Mucosa of descending colon (tissue), 3 donors: ENCODE results near the gene ALOX15B. TPM values are rescaled to one million over a fixed set of nuclear protein-coding genes. Genes with fewer than 3 reads are reported as not detected.
A peak's percentile ranks its signal among the peaks of the same experiment; 100 is the strongest.

Source experiments
- ATAC-seq: fragments of 200-7000 bp; cut with Tn5 transposase; one replicate; pipeline ENCODE4 v1.9.1; 2020; ENCODE audit warnings: mild to moderate bottlenecking, moderate library complexity
- DNase-seq, 3 donors: peaks; one replicate each; pipeline ENCODE4 v3.0.0-alpha.2; 2020
- H3K36me3 ChIP-seq: fragments of 200-600 bp; one replicate; pipeline ENCODE4 v1.8.0; 2021; ENCODE audit warnings: low read depth, mild to moderate bottlenecking
- H3K4me1 ChIP-seq: fragments of 200-600 bp; one replicate; pipeline ENCODE4 v1.8.0; 2021; ENCODE audit warnings: low read depth, mild to moderate bottlenecking
- H3K4me3 ChIP-seq: fragments of 200-600 bp; one replicate; pipeline ENCODE4 v1.8.0; 2021; ENCODE audit warnings: mild to moderate bottlenecking
- H3K9me3 ChIP-seq: fragments of 200-600 bp; one replicate; pipeline ENCODE4 v1.8.0; 2021; ENCODE audit warnings: mild to moderate bottlenecking
- CTCF ChIP-seq: fragments of 200-600 bp; IDR thresholded peaks from one replicate; pipeline ENCODE4 v1.8.0; 2022; ENCODE audit warnings: antibody characterized with exemption, mild to moderate bottlenecking
- intact Hi-C, 2 donors: fragments of 100-400 bp; cut with DNase I in 1 of 2; cut with micrococcal nuclease in 1 of 2; formaldehyde crosslinking; loops; one replicate each; pipeline versions ENCODE4 v1.11.0 to v1.11.1; 2022; cut with DNase I, micrococcal nuclease
- total RNA-seq, 3 donors: library from RNA; stranded (reverse); fragmentation: NEBNext Ultra II Directional in 2 of 3; extraction: Animal tissue kit (Norgen Biotek cat#: 25700) in 2 of 3; gene quantifications; one replicate each; pipeline versions ENCODE4 v1.2.1 to v1.2.4, GENCODE V29; 2021 to 2023
- donor health status: DM: no; HTN: no; CAD: no; lungs with moderate emphysema.
- donor health status: DM: no; HTN: no; CAD: no.
- donor health status: DM: no; HTN: yes; CAD: no.

The ALOX15B gene
- total RNA-seq, 3 donors from 2014 or later: 0.66 to 1.3 (median 1.1) TPM

GRCh38 chr17:8015957-8016631, 22.8 kb upstream of the ALOX15B start:
- no peak for TF ChIP-seq CTCF
- no peak overlapping the region for H3K4me3 ChIP-seq
- peak in 2 of 3 donors; percentile 54 to 72 for DNase-seq
- peak; percentile 68 for ATAC-seq
- peaks cover 18% of the 10 kb centered on the region for H3K4me1 ChIP-seq
- H3K36me3 ChIP-seq: no peaks in the 10 kb centered on the region
- H3K9me3 ChIP-seq: no peaks in the 10 kb centered on the region
- intact Hi-C loops: no loop called here

GRCh38 chr17:8016632-8017424, 22.0 kb upstream of the ALOX15B start:
- TF ChIP-seq CTCF: peak; percentile 45
- Histone ChIP-seq H3K4me3 (no peak overlapping the region), H3K4me1 (peaks cover 18% of the 10 kb centered on the region), H3K9me3 (no peaks in the 10 kb centered on the region), H3K36me3 (no peaks in the 10 kb centered on the region)
- ATAC-seq (peak; percentile 86), DNase-seq (peak in 2 of 3 donors; percentile 71)
- intact Hi-C loops: no loop called here

- DNase-seq (no peak), ATAC-seq (no peak)
- intact Hi-C loops: no loop called here
- Histone ChIP-seq H3K36me3 (no peaks in the 10 kb centered on the region), H3K9me3 (no peaks in the 10 kb centered on the region), H3K4me3 (no peak overlapping the region), H3K4me1 (peaks cover 18% of the 10 kb centered on the region)
- TF ChIP-seq CTCF: no peak
Observed at GRCh38 chr17:8018436-8018835, 20.4 kb upstream of the ALOX15B start.

GRCh38 chr17:8019166-8019565, 19.7 kb upstream of the ALOX15B start:
- peaks cover 18% of the 10 kb centered on the region for H3K4me1 ChIP-seq
- H3K4me3 ChIP-seq: no peak overlapping the region
- no peaks in the 10 kb centered on the region for H3K9me3 ChIP-seq
- intact Hi-C loops: no loop called here
- ATAC-seq (no peak), DNase-seq (no peak)
- no peaks in the 10 kb centered on the region for H3K36me3 ChIP-seq
- TF ChIP-seq CTCF: no peak

- DNase-seq (no peak), ATAC-seq (peak; percentile 13)
- no peaks in the 10 kb centered on the region for H3K36me3 ChIP-seq
- no peak for TF ChIP-seq CTCF
- no peaks in the 10 kb centered on the region for H3K9me3 ChIP-seq
- intact Hi-C loops: no loop called here
- H3K4me3 ChIP-seq: no peak overlapping the region
- H3K4me1 ChIP-seq: peaks cover 18% of the 10 kb centered on the region
Observed at GRCh38 chr17:8019665-8020650, 18.9 kb upstream of the ALOX15B start.
